OCI-LY1 (cell line): ENCODE results near the gene SLC15A1.

Experiments
- H2AFZ ChIP-seq: fragments of 200-600 bp; sonication (generic), shearing (Covaris generic); 2 replicates; pipeline ENCODE4 v1.6.0; 2014; ENCODE audit warnings: antibody characterized with exemption, mild to moderate bottlenecking, low read length
- H3F3A ChIP-seq: fragments of 200-600 bp; sonication (generic), shearing (Covaris generic); 2 replicates; pipeline ENCODE4 v1.6.0; 2014; ENCODE audit warnings: mild to moderate bottlenecking, antibody characterized with exemption, low read length, moderate library complexity; ENCODE audit not compliant: insufficient read depth
- H3K27ac ChIP-seq: fragments of 200-600 bp; sonication (generic); 2 replicates; pipeline ENCODE4 v1.5.1; 2014; ENCODE audit warnings: low read length, mixed run types, mild to moderate bottlenecking, low read depth; ENCODE audit not compliant: poor library complexity, severe bottlenecking
- H3K27me3 ChIP-seq: fragments of 200-600 bp; sonication (generic); 2 replicates; pipeline ENCODE4 v1.6.0; 2014; ENCODE audit warnings: antibody characterized with exemption, mild to moderate bottlenecking, low read length, moderate library complexity; ENCODE audit not compliant: insufficient read depth
- H3K36me3 ChIP-seq: fragments of 200-600 bp; sonication (generic); 2 replicates; pipeline ENCODE4 v1.6.1; 2014; ENCODE audit warnings: mild to moderate bottlenecking, antibody characterized with exemption, low read length, moderate library complexity, mixed read lengths; ENCODE audit not compliant: insufficient read depth
- H3K4me1 ChIP-seq: fragments of 200-600 bp; sonication (generic); 2 replicates; pipeline ENCODE4 v1.5.1; 2014; ENCODE audit warnings: mild to moderate bottlenecking, low read length, moderate library complexity; ENCODE audit not compliant: insufficient read depth, severe bottlenecking
- H3K4me2 ChIP-seq: fragments of 200-600 bp; sonication (generic), shearing (Covaris generic); 2 replicates; pipeline ENCODE4 v1.6.1; 2014; ENCODE audit warnings: low read length
- H3K4me3 ChIP-seq: fragments of 200-600 bp; sonication (generic); 2 replicates; pipeline ENCODE4 v1.5.1; 2014; ENCODE audit warnings: low read length, low read depth, mild to moderate bottlenecking, mixed read lengths; ENCODE audit not compliant: poor library complexity, severe bottlenecking
- H3K79me2 ChIP-seq: fragments of 200-600 bp; shearing (Covaris generic); 2 replicates; pipeline ENCODE4 v1.6.1; 2016; ENCODE audit warnings: mixed run types, low read length, mixed read lengths; ENCODE audit not compliant: insufficient read depth
- H3K9ac ChIP-seq: fragments of 200-600 bp; sonication (generic), shearing (Covaris generic); 2 replicates; pipeline ENCODE4 v1.6.1; 2014; ENCODE audit warnings: mild to moderate bottlenecking, low read length, mixed read lengths
- H3K9me2 ChIP-seq: fragments of 200-600 bp; sonication (generic), shearing (Covaris generic); 2 replicates; pipeline ENCODE4 v1.6.1; 2014; ENCODE audit warnings: low read depth, mild to moderate bottlenecking, low read length, mixed read lengths
- H3K9me3 ChIP-seq: fragments of 200-600 bp; shearing (Covaris generic); 2 replicates; pipeline ENCODE4 v1.6.1; 2014; ENCODE audit warnings: low read length, mixed read lengths
- H4K20me1 ChIP-seq: fragments of 200-600 bp; sonication (generic), shearing (Covaris generic); 2 replicates; pipeline ENCODE4 v1.6.0; 2016; ENCODE audit warnings: mild to moderate bottlenecking, low read length; ENCODE audit not compliant: insufficient read depth
- CTCF ChIP-seq: fragments of 200-600 bp; sonication (generic), shearing (Covaris generic); IDR thresholded peaks from 2 replicates; pipeline ENCODE4 v1.5.1; 2017; ENCODE audit warnings: mild to moderate bottlenecking, antibody characterized with exemption, low read length, moderate library complexity, mixed read lengths
- EZH2 ChIP-seq: fragments of 200-600 bp; sonication (generic), shearing (Covaris generic); IDR thresholded peaks from 2 replicates; pipeline ENCODE4 v1.8.0; 2017; ENCODE audit warnings: borderline replicate concordance, mixed run types, mild to moderate bottlenecking, antibody characterized with exemption, low read length, moderate library complexity, mixed read lengths

Gene SLC15A1

GRCh38 chr13:98658131-98658530 lies 94.3 kb downstream of the SLC15A1 start:
- TF ChIP-seq CTCF (no peak), EZH2 (no peak)
- Histone ChIP-seq H3K4me2 (no peak overlapping the region), H3K79me2 (no peaks in the 10 kb centered on the region), H4K20me1 (no peaks in the 10 kb centered on the region), H3F3A (no peaks in the 10 kb centered on the region), H3K4me3 (no peak overlapping the region), H3K9me2 (no peaks in the 10 kb centered on the region), H3K9ac (no peak overlapping the region), H3K27ac (no peak overlapping the region), H3K27me3 (no peaks in the 10 kb centered on the region), H3K9me3 (no peaks in the 10 kb centered on the region), H3K4me1 (no peaks in the 10 kb centered on the region), H2AFZ (no peak overlapping the region), H3K36me3 (no peaks in the 10 kb centered on the region)

- no peak for TF ChIP-seq CTCF
- Histone ChIP-seq H3K4me3 (no peak overlapping the region), H3K79me2 (no peaks in the 10 kb centered on the region), H3K9me3 (no peaks in the 10 kb centered on the region), H3K27ac (no peak overlapping the region), H4K20me1 (no peaks in the 10 kb centered on the region), H3F3A (no peaks in the 10 kb centered on the region), H3K9me2 (no peaks in the 10 kb centered on the region), H3K27me3 (no peaks in the 10 kb centered on the region), H3K36me3 (no peaks in the 10 kb centered on the region), H3K9ac (no peak overlapping the region), H3K4me2 (no peak overlapping the region), H2AFZ (no peak overlapping the region), H3K4me1 (no peaks in the 10 kb centered on the region)
Measured at GRCh38 chr13:98657506-98658085, 94.9 kb downstream of the SLC15A1 start.

GRCh38 chr13:98656223-98656622 lies 96.2 kb downstream of the SLC15A1 start:
- H3K79me2 ChIP-seq = no peaks in the 10 kb centered on the region
- H3F3A ChIP-seq = no peaks in the 10 kb centered on the region
- TF ChIP-seq CTCF = no peak
- no peak for TF ChIP-seq EZH2
- H3K9ac ChIP-seq = no peak overlapping the region
- no peaks in the 10 kb centered on the region for H3K36me3 ChIP-seq
- H4K20me1 ChIP-seq = no peaks in the 10 kb centered on the region
- H2AFZ ChIP-seq = no peak overlapping the region
- H3K4me3 ChIP-seq = no peak overlapping the region
- no peaks in the 10 kb centered on the region for H3K4me1 ChIP-seq
- no peaks in the 10 kb centered on the region for H3K27me3 ChIP-seq
- no peak overlapping the region for H3K4me2 ChIP-seq
- H3K9me3 ChIP-seq = no peaks in the 10 kb centered on the region
- H3K9me2 ChIP-seq = no peaks in the 10 kb centered on the region
- no peak overlapping the region for H3K27ac ChIP-seq
